GM12878 (cell line): Measurements from ENCODE around the gene KCNJ18. TPM values are rescaled to one million over a fixed set of nuclear protein-coding genes. Genes with fewer than 3 reads are reported as not detected.
"Not testable (repeated sequence)": the region's sequence is repeated elsewhere in the genome, so short reads cannot be mapped to it uniquely, and the experiment has no call there.

Experiments used
- ATAC-seq: fragments of 200-7000 bp; cut with Tn5 transposase; 3 replicates; pipeline ENCODE4 v1.9.1; 2020; ENCODE audit warnings: mild to moderate bottlenecking, moderate library complexity
- BruUV-seq: library from RNA; stranded (reverse); fragments of 400-500 nt; replicated peaks from 2 replicates; lab custom pipeline; 2021; lab: Mats Ljungman, UMichigan
- CTCF ChIA-PET: fragments of 300-600 bp; sonication (Branson Sonifier 250); formaldehyde crosslinking; extraction: SDS; loops from one replicate; lab custom pipeline; 2021; ENCODE audit warnings: inconsistent platforms; lab: Yijun Ruan, JAX
- POLR2A ChIA-PET: fragments of 350-600 bp; formaldehyde crosslinking; extraction: SDS; loops from one replicate; lab custom pipeline; 2021; ENCODE audit warnings: inconsistent platforms; lab: Charles Lee
- RAD21 ChIA-PET: fragments of 300-600 bp; sonication (Branson Sonifier 250); formaldehyde crosslinking; loops from one replicate; lab custom pipeline; 2023; ENCODE audit warnings: antibody characterized with exemption; ENCODE audit not compliant: unreplicated experiment; lab: Charles Lee
- SMC1A ChIA-PET: fragments of 300-600 bp; sonication (Branson Sonifier 250); formaldehyde crosslinking; loops from one replicate; lab custom pipeline; 2023; ENCODE audit not compliant: unreplicated experiment, uncharacterized antibody; lab: Charles Lee
- DNase-seq: peaks from one replicate; pipeline ENCODE4 v3.0.0-alpha.2; 2011; ENCODE audit warnings: low read depth, low spot score
- FAIRE-seq: peaks from 3 replicates; lab custom pipeline; 2011; peaks lifted over from hg19 to GRCh38; lab: Jason Lieb, UNC
- H2AFZ ChIP-seq: 2 replicates; pipeline ENCODE4 v1.6.0; 2011; ENCODE audit warnings: low read depth, low read length, control low read depth; ENCODE audit not compliant: control insufficient read depth
- H3K27ac ChIP-seq: 2 replicates; pipeline ENCODE4 v1.5.1; 2011; ENCODE audit warnings: control low read depth; ENCODE audit not compliant: control insufficient read depth, insufficient read depth
- H3K27me3 ChIP-seq, 2 experiments: replicated peaks in 1 of 2; 2 replicates each; pipeline versions ENCODE4 v1.6.0 to v1.6.1; 2011; ENCODE audit warnings: low read length in 1 of 2; ENCODE audit not compliant: control insufficient read depth in 2 of 2, insufficient read depth in 2 of 2
- H3K36me3 ChIP-seq, 2 experiments: 2 replicates each; pipeline ENCODE4 v1.5.1; 2011; ENCODE audit warnings: low read length in 1 of 2; ENCODE audit not compliant: control insufficient read depth in 2 of 2, insufficient read depth in 2 of 2
- H3K4me1 ChIP-seq: 2 replicates; pipeline ENCODE4 v1.6.1; 2011; ENCODE audit warnings: mild to moderate bottlenecking, low read length, moderate library complexity, mixed read lengths; ENCODE audit not compliant: control insufficient read depth, insufficient read depth
- H3K4me2 ChIP-seq: 2 replicates; pipeline ENCODE4 v1.6.0; 2011; ENCODE audit warnings: control low read depth; ENCODE audit not compliant: control insufficient read depth, insufficient read depth
- H3K4me3 ChIP-seq: fragments of 200-600 bp; sonication (generic); 2 replicates; pipeline ENCODE4 v1.5.1; 2016
- H3K79me2 ChIP-seq: 2 replicates; pipeline ENCODE4 v1.6.0; 2011; ENCODE audit warnings: low read length; ENCODE audit not compliant: control insufficient read depth, insufficient read depth
- H3K9ac ChIP-seq: 2 replicates; pipeline ENCODE4 v1.8.0; 2011; ENCODE audit warnings: low read length, control low read depth, mixed read lengths; ENCODE audit not compliant: control insufficient read depth, insufficient read depth
- H3K9me3 ChIP-seq: replicated peaks from 3 replicates; pipeline ENCODE4 v1.5.1; 2011; ENCODE audit warnings: mild to moderate bottlenecking, low read length; ENCODE audit not compliant: control insufficient read depth, insufficient read depth
- H4K20me1 ChIP-seq: 2 replicates; pipeline ENCODE4 v1.6.0; 2011; ENCODE audit not compliant: control insufficient read depth, insufficient read depth
- WGBS: methylation state at CpG from one replicate; pipeline ENCODE4 v1.1.6; 2016; ENCODE audit warnings: low lambda C conversion rate; ENCODE audit not compliant: insufficient replicate concordance, insufficient coverage; ENCODE audit errors: missing lambda C conversion rate; 5-methylcytosine and 5-hydroxymethylcytosine counted together
- in situ Hi-C: fragments of 300-500 bp; cut with MboI; formaldehyde crosslinking; loops from 9 replicates; pipeline ENCODE4 v1.14.3; 2018; ENCODE audit warnings: mixed read lengths
- intact Hi-C: fragments of 100-400 bp; cut with micrococcal nuclease; formaldehyde crosslinking; loops from one replicate; pipeline ENCODE4 v1.14.2; 2022; ENCODE audit not compliant: unreplicated experiment
- polyA plus RNA-seq, 11 experiments: library from polyadenylated mRNA; depleted of rRNA in 4 of 11; unstranded in 6 of 11; stranded (reverse) in 5 of 11; fragments of >200 nt; fragmentation: Nextera tagmentation in 4 of 11; fragmentation: Illumina TruSeq in 1 of 11; extraction: Ambion mirVana in 4 of 11; extraction: Trizol in 1 of 11; gene quantifications; 1 replicate in 1 of 11; 2 replicates in 10 of 11; pipeline versions ENCODE4 v1.2.1 to v1.2.3, GENCODE V29; 2011 to 2016; ENCODE audit warnings: inconsistent platforms in 2 of 11, missing spikeins in 2 of 11, low read depth in 1 of 11
- total RNA-seq, 4 experiments: library from RNA; depleted of rRNA in 3 of 4; stranded (reverse); fragments of >200 nt in 3 of 4; fragmentation: Illumina TruSeq in 1 of 4; extraction: Trizol in 1 of 4; gene quantifications; 2 replicates each; pipeline versions ENCODE4 v1.2.1 to v1.2.3, GENCODE V29; 2013 to 2021

The KCNJ18 gene
- total and polyA plus RNA-seq, 10 of the 15 experiments (the other 5 are each of a cell fraction or from before 2014, with no cell fraction given) = not detected

DNA sequence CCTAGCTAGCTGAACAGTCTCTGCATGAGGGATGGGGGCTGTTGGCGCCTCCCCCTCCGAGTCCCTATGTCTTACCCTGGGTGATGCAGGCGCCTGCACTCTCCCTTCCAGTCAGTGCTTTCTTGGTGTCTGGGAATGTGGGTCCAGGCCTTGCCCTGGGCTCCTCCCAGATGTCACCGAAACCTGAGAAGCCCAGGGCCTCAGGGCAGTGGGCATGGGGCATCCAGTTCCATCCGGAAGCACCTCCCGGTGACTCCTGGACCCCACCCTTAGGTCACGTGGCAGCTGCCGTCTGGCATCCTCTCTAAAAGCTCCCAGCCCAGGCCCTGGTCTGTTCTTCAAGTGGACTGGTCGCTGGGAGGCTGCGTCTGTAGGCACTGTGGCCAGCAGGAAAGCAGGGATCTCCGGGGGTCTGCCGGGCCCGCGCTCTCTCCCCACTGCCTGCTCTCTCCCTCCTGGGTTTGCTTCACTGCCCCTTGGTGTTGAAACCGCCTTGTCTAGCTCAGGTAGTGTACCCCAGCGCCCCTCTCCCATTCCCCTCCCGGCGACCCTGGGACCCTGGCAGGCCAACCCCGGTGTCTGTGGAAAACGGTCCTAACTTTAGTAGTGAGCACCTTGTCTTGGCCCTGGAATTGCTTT is 6.2 kb downstream of the KCNJ18 start:
- FAIRE-seq, ATAC-seq, H4K20me1 ChIP-seq, H3K4me3 ChIP-seq, BruUV-seq, H3K4me2 ChIP-seq, H3K4me1 ChIP-seq, H3K27ac ChIP-seq, H3K27me3 ChIP-seq, H3K79me2 ChIP-seq, H3K9ac ChIP-seq, intact Hi-C loops, RAD21 ChIA-PET, H3K36me3 ChIP-seq, POLR2A ChIA-PET, SMC1A ChIA-PET, H2AFZ ChIP-seq, DNase-seq, H3K9me3 ChIP-seq, CTCF ChIA-PET: not testable (repeated sequence)
- in situ Hi-C loops = loop anchor here (25.0 kb wide), 1 partner anchor 111 kb away; no protein-coding TSS in a partner anchor
- 49% methylated on average over 12 of the region's 20 CpGs for WGBS

DNA sequence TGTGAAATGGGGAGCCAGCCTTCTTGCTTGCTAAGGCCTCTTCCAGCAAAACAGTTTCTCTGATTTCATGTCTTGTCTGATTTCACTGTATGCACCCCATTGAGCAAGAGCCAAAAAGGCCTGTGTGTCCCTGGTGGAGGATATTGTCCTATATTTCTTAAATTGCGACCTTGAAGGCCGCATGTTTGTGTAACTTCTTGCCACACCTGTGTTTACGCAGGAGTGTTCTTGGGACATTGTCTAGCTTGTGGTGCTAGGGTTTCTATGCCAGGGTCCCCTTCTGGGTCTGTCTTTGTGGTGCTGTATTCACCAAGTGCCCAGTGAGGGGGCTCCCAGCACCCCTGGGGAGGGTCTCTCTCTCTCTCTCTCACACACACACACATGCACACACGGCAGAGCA is 6.8 kb downstream of the KCNJ18 start:
- H3K4me3 ChIP-seq, SMC1A ChIA-PET, H3K4me1 ChIP-seq, H3K9ac ChIP-seq, H3K27me3 ChIP-seq, H3K79me2 ChIP-seq, H4K20me1 ChIP-seq, CTCF ChIA-PET, H3K9me3 ChIP-seq, POLR2A ChIA-PET, ATAC-seq, intact Hi-C loops, H2AFZ ChIP-seq, BruUV-seq, DNase-seq, H3K36me3 ChIP-seq, FAIRE-seq, H3K27ac ChIP-seq, H3K4me2 ChIP-seq, RAD21 ChIA-PET: not testable (repeated sequence)
- in situ Hi-C loops = loop anchor here (25.0 kb wide), 1 partner anchor 112 kb away; no protein-coding TSS in a partner anchor
- WGBS = 30% methylated on average over 3 of the region's 4 CpGs

DNA sequence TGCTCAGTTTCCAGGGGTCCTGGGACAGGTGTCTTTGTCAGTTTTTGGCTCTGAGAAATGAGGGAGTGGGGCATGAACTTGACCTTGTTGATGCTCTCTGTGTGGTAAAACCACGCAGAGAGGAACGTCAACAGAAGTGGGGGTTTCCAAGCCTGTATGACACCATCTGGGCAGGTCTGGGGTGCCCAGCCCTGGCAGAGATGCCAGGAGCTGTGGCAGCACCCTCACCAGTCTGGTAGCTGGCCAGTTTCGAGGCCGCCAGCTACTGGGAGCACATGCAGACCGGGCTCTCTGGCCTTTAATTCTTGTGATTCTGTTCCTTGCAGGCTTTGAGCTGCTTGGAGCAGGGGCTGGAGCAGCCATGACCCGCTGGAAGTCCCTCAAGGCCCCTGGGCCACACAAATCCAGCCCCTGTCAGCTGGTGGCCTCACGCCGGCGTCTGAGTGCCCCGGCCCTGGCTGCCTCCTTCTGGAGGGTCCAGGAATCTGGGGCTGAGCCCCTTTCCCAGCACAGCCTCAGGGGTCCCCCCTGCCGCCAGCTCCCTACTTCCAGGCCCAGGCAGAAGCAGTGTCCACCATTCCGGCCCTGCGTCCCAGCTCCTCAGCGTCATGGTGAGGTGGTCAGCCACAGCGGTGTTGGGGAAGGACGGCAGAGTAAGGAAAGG is 7.4 kb downstream of the KCNJ18 start:
- FAIRE-seq, POLR2A ChIA-PET, H3K36me3 ChIP-seq, H4K20me1 ChIP-seq, intact Hi-C loops, H3K4me3 ChIP-seq, CTCF ChIA-PET, H3K4me1 ChIP-seq, H2AFZ ChIP-seq, ATAC-seq, H3K27ac ChIP-seq, H3K9ac ChIP-seq, BruUV-seq, H3K79me2 ChIP-seq, RAD21 ChIA-PET, SMC1A ChIA-PET, H3K9me3 ChIP-seq, H3K4me2 ChIP-seq, DNase-seq, H3K27me3 ChIP-seq: not testable (repeated sequence)
- in situ Hi-C loops = loop anchor here (25.0 kb wide), 1 partner anchor 112 kb away; no protein-coding TSS in a partner anchor
- 19% methylated on average over 15 of the region's 16 CpGs for WGBS

DNA sequence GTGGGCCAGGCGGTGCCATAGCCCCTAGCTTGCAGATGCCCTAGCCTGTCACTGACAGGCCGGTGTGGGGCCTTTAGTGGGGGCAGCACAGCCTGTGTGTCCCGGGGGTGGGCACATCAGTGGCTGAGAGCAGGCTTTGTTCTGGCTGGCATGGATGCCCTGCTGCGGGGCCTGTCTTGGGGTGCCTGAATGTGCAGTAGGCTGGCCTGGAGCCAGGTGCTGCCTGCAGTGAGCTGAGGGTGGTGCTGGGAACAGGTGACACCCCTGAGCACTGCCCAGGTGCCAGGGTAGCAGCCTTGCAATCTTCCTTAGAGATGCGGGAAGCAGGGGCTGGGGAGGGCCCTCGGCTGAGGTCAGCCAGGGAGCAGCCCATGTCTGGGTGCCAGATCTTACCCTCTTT is 8.8 kb downstream of the KCNJ18 start:
- CTCF ChIA-PET, H2AFZ ChIP-seq, H3K36me3 ChIP-seq, H3K79me2 ChIP-seq, H3K9ac ChIP-seq, in situ Hi-C loops, H3K27me3 ChIP-seq, H3K27ac ChIP-seq, H3K9me3 ChIP-seq, RAD21 ChIA-PET, H4K20me1 ChIP-seq, DNase-seq, FAIRE-seq, BruUV-seq, ATAC-seq, POLR2A ChIA-PET, SMC1A ChIA-PET, intact Hi-C loops, H3K4me1 ChIP-seq, H3K4me3 ChIP-seq, H3K4me2 ChIP-seq: not testable (repeated sequence)
- WGBS = 42% methylated on average over 2 of the region's 6 CpGs
